Keratinocyte (primary cell): ENCODE data around the gene METTL24. TPM values are rescaled to one million over a fixed set of nuclear protein-coding genes. Genes with fewer than 3 reads are reported as not detected.

Experiments used
- DNase-seq: peaks from one replicate; pipeline ENCODE4 v3.0.0-alpha.2; 2011; ENCODE audit warnings: low read depth, missing footprints, low spot score
- FAIRE-seq: peaks from 2 replicates; lab custom pipeline; 2011; peaks lifted over from hg19 to GRCh38; lab: Jason Lieb, UNC
- H2AFZ ChIP-seq: 2 replicates; pipeline ENCODE4 v1.6.0; 2012; ENCODE audit warnings: low read length, control low read depth, inconsistent platforms; ENCODE audit not compliant: control insufficient read depth
- H3K27ac ChIP-seq: 2 replicates; pipeline ENCODE4 v1.5.1; 2011; ENCODE audit warnings: low read length; ENCODE audit not compliant: control insufficient read depth, insufficient read depth
- H3K27me3 ChIP-seq: 3 replicates; pipeline ENCODE4 v1.6.0; 2011; ENCODE audit warnings: low read length; ENCODE audit not compliant: control insufficient read depth, insufficient read depth; ENCODE audit errors: extremely low read depth
- H3K36me3 ChIP-seq, 2 experiments: 2 replicates in 1 of 2; 3 replicates in 1 of 2; pipeline ENCODE4 v1.5.1; 2011; ENCODE audit warnings: low read length in 2 of 2, mild to moderate bottlenecking in 1 of 2; ENCODE audit not compliant: control insufficient read depth in 2 of 2, insufficient read depth in 2 of 2; ENCODE audit errors: extremely low read depth in 1 of 2
- H3K4me1 ChIP-seq: 3 replicates; pipeline ENCODE4 v1.5.1; 2011; ENCODE audit warnings: low read length; ENCODE audit not compliant: control insufficient read depth, insufficient read depth; ENCODE audit errors: extremely low read depth
- H3K4me2 ChIP-seq: 3 replicates; pipeline ENCODE4 v1.6.0; 2011; ENCODE audit warnings: low read depth, low read length; ENCODE audit not compliant: control insufficient read depth, insufficient read depth; ENCODE audit errors: extremely low read depth
- H3K4me3 ChIP-seq, 3 experiments: fragments of 200-600 bp in 1 of 3; sonication (generic) in 1 of 3; 2 replicates in 2 of 3; 3 replicates in 1 of 3; pipeline ENCODE4 v1.5.1; 2011 to 2016; ENCODE audit warnings: low read length in 3 of 3, mild to moderate bottlenecking in 3 of 3, control low read depth in 2 of 3, inconsistent platforms in 1 of 3, low read depth in 1 of 3, mixed read lengths in 1 of 3, mixed run types in 1 of 3, moderate library complexity in 1 of 3; ENCODE audit not compliant: control insufficient read depth in 2 of 3, insufficient read depth in 2 of 3; ENCODE audit errors: extremely low read depth in 1 of 3
- H3K79me2 ChIP-seq: 2 replicates; pipeline ENCODE4 v1.6.0; 2012; ENCODE audit warnings: low read length; ENCODE audit not compliant: control insufficient read depth, insufficient read depth
- H3K9ac ChIP-seq: 3 replicates; pipeline ENCODE4 v1.6.0; 2011; ENCODE audit warnings: low read length; ENCODE audit not compliant: control insufficient read depth, insufficient read depth; ENCODE audit errors: extremely low read depth
- H3K9me1 ChIP-seq: 3 replicates; pipeline ENCODE4 v1.6.0; 2011; ENCODE audit warnings: low read length; ENCODE audit not compliant: control insufficient read depth, insufficient read depth; ENCODE audit errors: extremely low read depth
- H3K9me3 ChIP-seq: 2 replicates; pipeline ENCODE4 v1.5.1; 2012; ENCODE audit warnings: low read depth, low read length; ENCODE audit not compliant: control insufficient read depth
- H4K20me1 ChIP-seq: 3 replicates; pipeline ENCODE4 v1.6.0; 2011; ENCODE audit warnings: low read length; ENCODE audit not compliant: control insufficient read depth, insufficient read depth; ENCODE audit errors: extremely low read depth
- EZH2 ChIP-seq: IDR thresholded peaks from one replicate; pipeline ENCODE4 v1.6.1; 2012; ENCODE audit warnings: inconsistent platforms, mild to moderate bottlenecking, low read length, moderate library complexity
- dilution Hi-C: fragments of 300-500 bp; cut with MboI; formaldehyde crosslinking; loops from one replicate; pipeline ENCODE4 v1.7.0; 2020; ENCODE audit warnings: low sequenced_read_pairs; ENCODE audit not compliant: extremely low pct_ligation_motif_present
- polyA plus RNA-seq, 5 experiments: library from polyadenylated mRNA; depleted of rRNA in 3 of 5; stranded (reverse) in 3 of 5; stranded (forward) in 1 of 5; unstranded in 1 of 5; fragments of >200 nt; gene quantifications; 1 replicate in 1 of 5; 2 replicates in 3 of 5; 3 replicates in 1 of 5; pipeline versions ENCODE4 v1.2.1 to v1.2.3, GENCODE V29; 2011 to 2012; ENCODE audit warnings: missing spikeins in 2 of 5, low read depth in 1 of 5, low replicate concordance in 1 of 5
- TF ChIP-seq, protein P1 (sequence below), 3 experiments: IDR thresholded peaks in 1 of 3; conservative IDR thresholded peaks in 1 of 3; optimal IDR thresholded peaks in 1 of 3; 2 replicates in 2 of 3; 3 replicates in 1 of 3; pipeline versions ENCODE3 to v1.5.1; 2011; ENCODE audit warnings: low read length in 3 of 3, mild to moderate bottlenecking in 3 of 3, moderate library complexity in 2 of 3, control low read depth in 1 of 3, inconsistent platforms in 1 of 3; ENCODE audit not compliant: insufficient read depth in 2 of 3; ENCODE audit errors: extremely low read depth in 1 of 3

Gene METTL24
- polyA plus RNA-seq, 1 donor (not counting 4 experiments of a cell fraction or from before 2014, with no cell fraction given), result not detected

DNA sequence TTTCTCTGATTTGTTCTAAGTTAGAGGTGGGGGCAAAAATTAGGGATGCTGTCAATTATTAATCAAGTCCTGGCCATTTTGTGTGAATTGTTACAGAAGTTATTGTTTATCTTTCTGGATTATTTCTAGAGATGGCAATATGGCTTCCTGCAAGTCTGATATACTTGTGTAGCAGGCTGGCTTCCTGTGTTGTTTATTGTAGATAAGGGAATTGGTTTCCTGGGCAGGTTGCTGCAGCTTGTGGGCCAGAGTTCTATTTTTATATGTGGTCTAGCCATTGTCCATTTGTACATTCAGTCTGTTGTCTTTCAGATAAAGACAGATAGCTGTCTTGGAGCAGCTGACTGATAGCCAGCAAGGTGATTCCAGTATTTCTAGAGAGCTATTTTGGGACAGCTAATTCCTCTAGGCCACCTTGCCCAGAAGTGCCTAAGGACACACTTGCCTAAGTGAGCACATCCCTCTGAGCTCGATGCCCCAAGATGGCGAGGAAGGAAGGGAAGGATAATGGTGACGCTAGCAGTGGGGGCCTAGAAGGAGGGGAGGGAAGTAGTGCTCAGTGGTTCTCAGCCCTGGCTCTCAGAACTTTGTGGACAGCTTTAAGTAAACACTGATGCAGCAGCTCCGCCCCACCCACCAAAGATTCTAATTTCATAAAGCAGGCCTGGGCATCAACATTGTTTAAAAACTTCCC is 31.7 kb upstream of the METTL24 start:
- no peaks in the 10 kb centered on the region for H3K9me1 ChIP-seq
- no peaks in the 10 kb centered on the region for H3K9me3 ChIP-seq
- no peak overlapping the region for H3K4me2 ChIP-seq
- H3K4me1 ChIP-seq, result no peaks in the 10 kb centered on the region
- no peak overlapping the region for H2AFZ ChIP-seq
- no peak for DNase-seq
- H3K9ac ChIP-seq, result no peak overlapping the region
- H3K4me3 ChIP-seq, result no peak overlapping the region
- no peaks in the 10 kb centered on the region for H3K36me3 ChIP-seq
- dilution Hi-C loops, result no loop called here
- no peaks in the 10 kb centered on the region for H3K27me3 ChIP-seq
- no peaks in the 10 kb centered on the region for H4K20me1 ChIP-seq
- no peak for FAIRE-seq
- no peak overlapping the region for H3K27ac ChIP-seq
- no peak for TF ChIP-seq EZH2
- TF ChIP-seq, protein P1, sequence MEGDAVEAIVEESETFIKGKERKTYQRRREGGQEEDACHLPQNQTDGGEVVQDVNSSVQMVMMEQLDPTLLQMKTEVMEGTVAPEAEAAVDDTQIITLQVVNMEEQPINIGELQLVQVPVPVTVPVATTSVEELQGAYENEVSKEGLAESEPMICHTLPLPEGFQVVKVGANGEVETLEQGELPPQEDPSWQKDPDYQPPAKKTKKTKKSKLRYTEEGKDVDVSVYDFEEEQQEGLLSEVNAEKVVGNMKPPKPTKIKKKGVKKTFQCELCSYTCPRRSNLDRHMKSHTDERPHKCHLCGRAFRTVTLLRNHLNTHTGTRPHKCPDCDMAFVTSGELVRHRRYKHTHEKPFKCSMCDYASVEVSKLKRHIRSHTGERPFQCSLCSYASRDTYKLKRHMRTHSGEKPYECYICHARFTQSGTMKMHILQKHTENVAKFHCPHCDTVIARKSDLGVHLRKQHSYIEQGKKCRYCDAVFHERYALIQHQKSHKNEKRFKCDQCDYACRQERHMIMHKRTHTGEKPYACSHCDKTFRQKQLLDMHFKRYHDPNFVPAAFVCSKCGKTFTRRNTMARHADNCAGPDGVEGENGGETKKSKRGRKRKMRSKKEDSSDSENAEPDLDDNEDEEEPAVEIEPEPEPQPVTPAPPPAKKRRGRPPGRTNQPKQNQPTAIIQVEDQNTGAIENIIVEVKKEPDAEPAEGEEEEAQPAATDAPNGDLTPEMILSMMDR (optimal IDR thresholded peaks at IDR 0.05 in 1 of 3, IDR thresholded peaks at IDR 0.05 in 1 of 3, conservative IDR thresholded peaks at IDR 0.05 in 1 of 3; ENCODE audit: extremely low read depth in 1 of 3, insufficient read depth in 2 of 3, low read length in 3 of 3), result no peak
- no peaks in the 10 kb centered on the region for H3K79me2 ChIP-seq

DNA sequence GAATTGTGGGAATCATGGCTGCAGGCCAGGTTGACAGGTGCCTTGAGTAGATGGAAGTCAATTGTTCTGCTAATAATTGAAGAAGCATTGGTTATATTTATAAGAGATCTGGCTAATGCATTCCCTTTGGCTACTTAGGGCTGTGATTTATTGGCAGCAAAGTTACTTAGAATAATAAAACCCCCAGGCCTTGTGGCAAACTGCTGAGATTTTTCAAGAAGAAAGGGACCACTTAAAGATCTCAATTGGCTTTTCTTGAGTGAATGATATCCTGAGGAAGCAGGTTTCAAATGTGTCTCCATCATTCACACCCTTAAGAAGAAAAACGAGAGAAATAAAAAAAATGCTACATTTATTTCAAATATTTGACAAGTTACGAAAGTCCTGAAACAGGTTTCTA is 29.8 kb upstream of the METTL24 start:
- no peak overlapping the region for H3K4me3 ChIP-seq
- no peak overlapping the region for H3K27ac ChIP-seq
- FAIRE-seq, result no peak
- H3K9me3 ChIP-seq, result no peaks in the 10 kb centered on the region
- no peak for TF ChIP-seq EZH2
- TF ChIP-seq, protein P1 (optimal IDR thresholded peaks at IDR 0.05 in 1 of 3, IDR thresholded peaks at IDR 0.05 in 1 of 3, conservative IDR thresholded peaks at IDR 0.05 in 1 of 3; ENCODE audit: extremely low read depth in 1 of 3, insufficient read depth in 2 of 3, low read length in 3 of 3), result no peak
- H4K20me1 ChIP-seq, result no peaks in the 10 kb centered on the region
- no peaks in the 10 kb centered on the region for H3K9me1 ChIP-seq
- no peak overlapping the region for H3K4me2 ChIP-seq
- H3K27me3 ChIP-seq, result no peaks in the 10 kb centered on the region
- H3K4me1 ChIP-seq, result no peaks in the 10 kb centered on the region
- DNase-seq, result no peak
- no peaks in the 10 kb centered on the region for H3K79me2 ChIP-seq
- dilution Hi-C loops, result no loop called here
- no peak overlapping the region for H3K9ac ChIP-seq
- H3K36me3 ChIP-seq, result no peaks in the 10 kb centered on the region
- H2AFZ ChIP-seq, result no peak overlapping the region
